GM19467 (cell line): ENCODE measurements around the gene DNMBP.
A peak's percentile ranks its signal among the peaks of the same experiment; 100 is the strongest.

Experiments
- ATAC-seq: cut with Tn5 transposase; IDR thresholded peaks from one replicate; pipeline ENCODE4 v1.9.1; 2021; ENCODE audit warnings: mild to moderate bottlenecking, moderate library complexity; ENCODE audit not compliant: unreplicated experiment

The DNMBP gene, protein sequence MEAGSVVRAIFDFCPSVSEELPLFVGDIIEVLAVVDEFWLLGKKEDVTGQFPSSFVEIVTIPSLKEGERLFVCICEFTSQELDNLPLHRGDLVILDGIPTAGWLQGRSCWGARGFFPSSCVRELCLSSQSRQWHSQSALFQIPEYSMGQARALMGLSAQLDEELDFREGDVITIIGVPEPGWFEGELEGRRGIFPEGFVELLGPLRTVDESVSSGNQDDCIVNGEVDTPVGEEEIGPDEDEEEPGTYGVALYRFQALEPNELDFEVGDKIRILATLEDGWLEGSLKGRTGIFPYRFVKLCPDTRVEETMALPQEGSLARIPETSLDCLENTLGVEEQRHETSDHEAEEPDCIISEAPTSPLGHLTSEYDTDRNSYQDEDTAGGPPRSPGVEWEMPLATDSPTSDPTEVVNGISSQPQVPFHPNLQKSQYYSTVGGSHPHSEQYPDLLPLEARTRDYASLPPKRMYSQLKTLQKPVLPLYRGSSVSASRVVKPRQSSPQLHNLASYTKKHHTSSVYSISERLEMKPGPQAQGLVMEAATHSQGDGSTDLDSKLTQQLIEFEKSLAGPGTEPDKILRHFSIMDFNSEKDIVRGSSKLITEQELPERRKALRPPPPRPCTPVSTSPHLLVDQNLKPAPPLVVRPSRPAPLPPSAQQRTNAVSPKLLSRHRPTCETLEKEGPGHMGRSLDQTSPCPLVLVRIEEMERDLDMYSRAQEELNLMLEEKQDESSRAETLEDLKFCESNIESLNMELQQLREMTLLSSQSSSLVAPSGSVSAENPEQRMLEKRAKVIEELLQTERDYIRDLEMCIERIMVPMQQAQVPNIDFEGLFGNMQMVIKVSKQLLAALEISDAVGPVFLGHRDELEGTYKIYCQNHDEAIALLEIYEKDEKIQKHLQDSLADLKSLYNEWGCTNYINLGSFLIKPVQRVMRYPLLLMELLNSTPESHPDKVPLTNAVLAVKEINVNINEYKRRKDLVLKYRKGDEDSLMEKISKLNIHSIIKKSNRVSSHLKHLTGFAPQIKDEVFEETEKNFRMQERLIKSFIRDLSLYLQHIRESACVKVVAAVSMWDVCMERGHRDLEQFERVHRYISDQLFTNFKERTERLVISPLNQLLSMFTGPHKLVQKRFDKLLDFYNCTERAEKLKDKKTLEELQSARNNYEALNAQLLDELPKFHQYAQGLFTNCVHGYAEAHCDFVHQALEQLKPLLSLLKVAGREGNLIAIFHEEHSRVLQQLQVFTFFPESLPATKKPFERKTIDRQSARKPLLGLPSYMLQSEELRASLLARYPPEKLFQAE (N-terminal part only)

DNA sequence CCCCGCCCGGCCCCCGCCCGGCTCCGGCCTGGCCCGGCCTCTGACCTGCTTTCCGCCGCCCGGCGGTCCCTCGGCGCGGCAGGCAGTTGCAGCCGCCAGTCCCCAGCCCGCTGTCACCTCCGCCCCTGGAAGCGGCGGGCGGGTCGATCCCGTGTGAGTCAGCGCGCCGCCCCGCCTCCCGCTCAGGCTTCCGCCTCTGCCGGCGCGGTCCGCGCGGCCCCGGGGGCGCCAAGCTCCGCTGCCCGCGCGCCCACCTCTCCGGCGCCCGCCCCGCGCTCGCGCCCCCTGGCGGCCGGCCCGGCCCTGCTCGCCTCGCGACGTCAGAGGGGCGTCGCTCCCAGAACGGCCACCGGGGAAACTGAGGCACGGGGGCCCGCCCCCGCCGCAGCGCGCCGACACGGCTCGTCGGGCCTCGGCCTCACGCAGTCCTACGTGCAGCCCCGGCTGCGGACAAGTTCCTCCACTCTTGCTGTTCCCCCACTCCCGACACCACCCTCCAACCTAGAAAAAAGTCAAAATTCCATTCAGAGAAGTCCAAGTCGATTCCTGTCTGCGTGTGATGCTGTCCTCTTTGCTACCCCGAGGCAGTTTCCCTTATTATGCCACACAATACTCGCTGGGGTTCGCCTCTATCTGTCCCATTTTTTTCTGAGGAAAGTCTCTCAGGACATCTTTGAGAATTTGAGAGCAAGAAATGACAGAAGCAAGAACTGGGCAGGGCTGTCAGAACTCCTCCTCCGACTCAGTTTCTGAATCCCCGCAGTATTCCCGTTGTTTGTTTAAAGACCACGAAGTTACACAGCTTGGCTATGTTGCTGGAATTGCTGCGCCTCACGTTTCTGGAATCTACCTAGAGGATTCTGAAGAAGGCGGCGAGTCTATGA, at the start of gene DNMBP:
TSS of gene DNMBP (minus strand) at position 155 of the 884 bp plus-strand sequence. CDS start 37,823 bp downstream, outside the sequence.
- ATAC-seq: peak; percentile 71

DNA sequence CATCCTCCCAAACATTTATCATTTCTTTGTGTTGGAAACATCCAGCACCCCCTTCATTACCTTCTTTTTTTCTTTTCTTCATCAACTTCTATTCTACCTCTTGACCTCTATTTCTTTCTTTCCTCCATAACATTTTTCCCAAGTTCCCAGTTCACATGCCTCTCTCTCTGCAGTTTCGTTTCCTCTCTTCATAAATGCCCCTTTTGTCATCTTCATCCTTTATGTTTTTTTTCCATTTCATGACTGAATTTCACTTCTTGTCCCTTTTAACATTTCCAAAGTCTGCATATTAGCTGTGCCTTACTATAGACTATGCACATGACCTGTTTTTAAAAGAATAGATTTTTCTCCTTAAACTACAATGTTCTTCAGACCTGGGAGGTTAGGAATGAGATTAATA, 48.2 kb upstream of the DNMBP start:
- no peak for ATAC-seq

DNA sequence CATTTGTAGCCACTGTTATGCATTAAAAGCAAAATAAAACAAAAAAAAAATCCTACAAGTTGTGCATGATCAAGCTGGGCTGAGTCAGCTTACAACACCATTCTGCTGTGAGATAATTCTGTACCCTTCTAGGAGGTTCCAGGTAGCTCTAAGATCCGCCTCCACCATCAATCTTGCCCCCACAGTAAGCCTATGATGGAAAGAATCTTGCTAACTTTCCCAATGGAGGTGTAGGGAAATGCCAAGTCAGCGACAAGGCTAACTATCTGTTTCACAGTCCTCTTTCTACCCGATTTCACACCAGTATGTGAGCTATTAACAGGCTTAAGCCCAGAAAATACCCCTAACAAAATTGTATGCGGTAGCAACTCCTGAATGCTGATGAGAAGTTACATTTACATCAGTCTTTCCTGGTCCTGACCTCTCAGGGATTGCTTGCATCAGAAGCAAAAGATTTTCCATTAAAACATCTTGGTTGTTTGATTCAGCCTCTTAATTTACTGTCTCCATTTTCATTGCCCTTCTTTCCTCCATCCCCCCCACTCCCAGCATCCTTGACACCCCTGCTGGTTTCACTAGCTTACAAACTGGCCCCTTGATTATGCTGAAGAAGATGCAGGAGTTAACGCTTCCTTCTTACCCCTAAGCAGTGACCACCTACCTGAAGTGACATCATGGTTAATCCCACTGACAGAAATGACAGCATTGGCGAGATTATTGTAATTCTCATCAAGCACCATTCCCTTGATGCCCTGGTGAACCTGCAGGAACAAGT, 44.1 kb upstream of the DNMBP start:
- ATAC-seq: no peak

DNA sequence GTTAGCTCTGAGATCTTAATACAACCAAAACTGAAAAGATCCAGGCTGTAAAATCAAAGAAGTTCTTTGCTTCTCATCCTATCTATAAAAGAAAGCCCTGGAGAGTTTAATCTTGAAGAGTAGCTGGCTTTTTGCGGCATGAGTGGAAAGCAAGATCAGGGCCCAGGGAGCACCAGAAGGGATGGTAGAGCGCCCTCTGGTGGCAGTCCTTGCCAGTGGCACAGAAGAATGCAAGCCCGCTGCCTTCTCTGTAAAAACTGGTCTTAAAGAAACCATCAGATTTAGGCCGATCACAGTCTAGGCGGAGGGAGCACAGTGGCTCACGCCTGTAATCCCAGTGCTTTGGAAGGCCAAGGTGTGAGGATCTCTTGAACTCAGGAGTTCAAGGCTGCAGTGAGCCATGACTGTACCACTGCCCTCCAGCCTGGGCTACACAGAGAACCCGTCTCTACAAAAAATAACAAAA, 36.3 kb upstream of the DNMBP start:
- no peak for ATAC-seq

DNA sequence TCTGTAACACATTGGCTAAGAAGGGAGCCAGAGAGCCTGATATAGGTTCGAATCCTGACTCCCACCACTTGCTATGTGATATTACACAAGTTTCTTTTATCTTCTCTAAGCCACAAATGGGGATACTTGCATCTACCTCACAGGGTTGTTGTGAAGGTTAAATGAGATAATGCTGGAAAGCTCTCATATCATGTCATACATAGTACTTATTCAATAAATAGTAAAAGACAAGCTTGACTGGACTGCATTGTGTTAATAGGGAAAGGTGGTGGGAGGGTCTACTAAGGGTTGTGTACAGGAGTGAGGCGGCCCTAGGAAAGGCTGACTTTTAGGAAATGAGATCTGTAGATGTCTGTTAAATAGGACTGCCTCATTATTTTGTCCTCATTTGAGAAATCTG, 35.8 kb upstream of the DNMBP start:
- ATAC-seq: no peak

DNA sequence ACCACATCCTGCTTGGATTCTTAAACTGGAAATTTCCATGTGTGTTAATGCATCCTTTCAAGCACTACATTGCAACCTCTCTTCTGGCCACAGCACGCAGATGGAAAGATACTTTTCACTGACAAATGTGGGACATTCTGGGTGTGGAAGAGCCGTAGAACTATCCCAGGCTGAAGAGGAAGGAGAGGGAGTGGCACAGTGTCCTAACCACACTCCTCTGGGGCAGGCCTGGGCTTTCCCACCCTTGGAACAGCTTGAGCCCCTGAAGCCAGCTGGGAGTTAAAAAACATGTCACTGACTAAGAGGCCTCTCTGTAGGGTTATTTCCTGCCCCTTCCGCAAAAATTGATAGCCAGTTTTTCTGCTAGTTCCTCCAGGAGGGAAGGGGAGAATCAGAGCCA, 34.0 kb upstream of the DNMBP start:
- ATAC-seq: no peak

DNA sequence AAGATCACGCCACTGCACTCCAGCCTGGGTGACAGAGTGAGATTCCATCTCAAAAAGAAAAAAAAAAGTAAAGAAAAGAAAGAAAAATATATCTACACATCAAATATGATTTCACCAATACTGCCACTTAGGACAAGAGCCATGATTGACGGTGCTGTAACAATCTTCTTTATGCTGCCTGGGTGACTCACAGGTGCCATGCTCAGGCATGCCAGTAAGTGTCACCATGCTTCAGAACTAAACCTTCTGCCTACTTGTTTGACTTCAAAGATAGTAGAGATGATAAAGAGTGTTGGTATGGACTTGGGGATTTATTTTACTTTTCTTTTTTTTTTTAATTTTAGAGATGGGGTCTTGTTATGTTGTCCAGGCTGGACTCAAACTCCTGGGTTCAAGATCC, 33.6 kb upstream of the DNMBP start:
- no peak for ATAC-seq

DNA sequence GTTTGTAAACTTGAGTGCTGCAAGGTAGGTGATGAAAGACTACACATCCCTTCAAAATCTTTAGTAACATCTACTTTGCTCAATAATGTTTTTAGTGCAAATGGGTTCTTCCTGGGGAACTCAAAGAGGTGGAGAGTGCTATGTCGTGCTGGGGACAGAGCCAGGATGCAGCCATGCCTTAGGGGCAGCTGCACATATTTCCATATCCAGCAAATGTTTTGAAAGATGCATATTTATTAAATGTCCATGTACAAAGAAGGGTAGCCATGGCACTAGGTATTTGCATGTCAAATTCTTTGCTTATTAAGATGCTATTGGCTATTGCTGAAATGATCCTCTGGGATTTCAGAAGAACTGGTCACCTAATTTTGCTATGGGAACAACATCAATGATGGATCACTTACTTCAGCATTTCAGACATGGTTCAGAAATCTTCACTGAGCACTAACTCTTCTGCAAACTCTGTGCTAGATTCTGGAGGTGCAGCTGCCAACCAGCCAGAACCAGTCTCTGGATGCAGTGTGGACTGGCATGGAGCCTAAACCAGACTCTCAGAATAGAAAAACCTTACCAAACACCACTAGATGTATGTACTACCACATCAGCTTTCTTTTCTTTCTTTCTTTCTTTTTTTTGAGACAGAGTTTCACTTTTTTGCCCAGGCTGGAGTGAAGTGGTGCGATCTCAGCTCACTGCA, 31.7 kb upstream of the DNMBP start:
- ATAC-seq: no peak

DNA sequence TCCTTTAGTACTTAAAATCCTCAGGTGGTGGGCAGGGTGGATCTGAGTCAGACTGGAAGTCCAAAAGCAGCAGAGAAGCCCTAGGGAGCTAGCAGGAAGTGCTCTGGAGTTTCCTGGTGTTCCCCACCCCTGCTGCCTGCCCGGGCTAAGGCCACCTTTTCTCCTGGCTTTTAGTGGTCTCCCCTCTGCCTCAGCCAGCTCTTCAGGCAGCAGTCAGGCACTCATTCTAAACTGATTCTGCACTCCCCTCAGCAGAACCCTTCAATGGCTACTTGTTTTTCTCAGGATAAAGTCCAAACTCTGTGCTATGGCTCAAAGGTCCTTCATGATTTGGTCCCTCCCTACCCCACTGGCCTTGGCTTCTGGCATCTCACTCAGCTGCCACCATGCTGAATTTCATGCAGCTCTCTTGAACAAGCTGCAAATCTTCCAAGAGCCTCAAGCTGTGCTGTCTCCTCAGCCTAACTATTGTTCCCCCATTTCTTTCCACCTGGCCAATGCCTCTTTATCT, 28.9 kb upstream of the DNMBP start:
- ATAC-seq: no peak

DNA sequence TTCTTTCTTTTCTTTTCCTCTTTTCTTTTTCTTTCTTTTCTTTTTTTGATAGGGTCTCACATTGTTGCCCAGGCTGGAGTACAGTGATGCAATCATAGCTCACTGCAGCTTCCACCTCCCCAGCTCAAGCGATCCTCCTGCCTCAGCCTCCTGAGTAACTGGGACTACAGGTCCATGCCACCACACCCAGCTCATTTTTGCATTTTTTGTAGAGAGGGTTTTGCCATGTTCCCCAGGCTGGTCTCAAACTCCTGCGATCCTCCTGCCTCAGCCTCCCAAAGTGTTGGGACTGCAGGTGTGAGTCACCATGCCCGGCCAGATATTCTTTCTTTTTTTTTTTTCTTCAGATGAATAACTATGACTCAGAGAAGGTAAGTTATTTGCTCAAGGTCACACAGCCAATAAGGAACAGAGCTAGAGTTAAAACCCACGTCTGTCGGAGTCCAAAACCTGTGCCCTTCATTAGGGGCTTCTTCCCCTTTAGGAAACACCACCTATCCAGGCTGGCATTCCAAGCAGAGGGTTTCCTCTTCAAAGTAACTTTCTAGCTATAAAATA, 28.1 kb upstream of the DNMBP start:
- ATAC-seq: no peak

DNA sequence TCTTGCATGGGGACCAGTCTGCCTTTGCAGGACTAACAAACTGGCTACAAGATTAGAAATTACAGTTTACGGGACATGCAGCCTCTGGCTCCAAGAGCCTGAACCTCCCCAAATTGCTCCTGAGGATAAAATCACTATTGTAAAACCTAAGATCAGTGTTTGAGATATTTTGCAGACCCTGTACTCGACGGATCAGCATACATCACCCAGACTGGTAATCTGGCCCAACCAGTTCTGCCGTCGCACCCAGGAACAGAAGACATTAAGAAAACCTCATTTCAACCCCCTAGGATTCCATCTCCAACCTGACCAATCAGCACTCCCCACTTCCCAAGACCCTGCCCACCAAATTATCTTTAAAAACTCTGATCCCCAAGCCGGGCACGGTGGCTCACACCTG, 27.1 kb upstream of the DNMBP start:
- no peak for ATAC-seq

DNA sequence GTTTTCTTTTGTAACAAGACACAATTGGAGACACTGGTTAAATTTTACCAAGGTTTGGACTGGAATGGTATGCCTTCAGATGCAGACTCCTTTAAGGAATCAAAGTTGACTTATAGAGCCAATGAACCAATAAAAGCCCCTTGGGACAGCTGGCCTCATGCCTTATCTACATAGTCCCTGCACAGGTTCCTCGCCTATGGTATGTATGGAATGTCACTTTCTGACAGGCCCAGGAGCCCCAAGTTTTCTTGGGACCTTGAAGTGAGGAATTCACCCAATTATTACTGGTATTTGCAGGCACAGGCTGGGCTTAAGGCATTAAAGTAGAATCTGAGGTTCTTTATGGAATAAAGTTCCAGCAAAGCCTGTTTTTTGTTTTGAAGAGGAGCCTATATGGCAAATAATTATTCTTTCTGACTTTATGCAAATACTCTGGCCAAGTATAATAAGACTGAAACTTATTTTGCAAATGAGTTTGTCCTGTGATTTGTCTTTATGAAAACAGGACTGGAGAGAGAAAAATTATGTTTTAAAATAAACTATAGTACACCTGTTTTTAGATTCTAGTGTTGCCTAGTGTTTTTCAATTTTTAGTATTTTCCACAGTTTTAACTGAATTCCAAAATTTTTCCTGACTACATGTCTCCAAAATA, 24.1 kb upstream of the DNMBP start:
- no peak for ATAC-seq

DNA sequence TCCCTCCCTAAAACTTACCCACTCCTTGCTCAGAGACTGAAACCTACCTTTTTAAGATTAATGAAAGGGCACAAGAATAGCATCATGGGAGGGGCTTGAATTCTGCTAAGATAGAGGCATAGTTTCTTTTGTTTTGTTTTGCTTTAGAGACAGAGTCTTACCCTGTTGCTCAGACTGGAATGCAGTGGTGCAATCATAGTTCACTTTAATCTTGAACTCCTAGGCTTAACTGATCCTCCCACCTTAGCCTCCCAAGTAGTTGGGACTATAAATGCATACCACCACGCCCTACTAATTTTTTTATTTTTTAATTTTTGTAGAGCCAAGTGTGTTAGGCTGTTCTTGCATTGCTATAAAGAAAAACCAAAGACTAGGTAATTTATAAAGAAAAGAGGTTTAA, 17.7 kb upstream of the DNMBP start:
- ATAC-seq: no peak

DNA sequence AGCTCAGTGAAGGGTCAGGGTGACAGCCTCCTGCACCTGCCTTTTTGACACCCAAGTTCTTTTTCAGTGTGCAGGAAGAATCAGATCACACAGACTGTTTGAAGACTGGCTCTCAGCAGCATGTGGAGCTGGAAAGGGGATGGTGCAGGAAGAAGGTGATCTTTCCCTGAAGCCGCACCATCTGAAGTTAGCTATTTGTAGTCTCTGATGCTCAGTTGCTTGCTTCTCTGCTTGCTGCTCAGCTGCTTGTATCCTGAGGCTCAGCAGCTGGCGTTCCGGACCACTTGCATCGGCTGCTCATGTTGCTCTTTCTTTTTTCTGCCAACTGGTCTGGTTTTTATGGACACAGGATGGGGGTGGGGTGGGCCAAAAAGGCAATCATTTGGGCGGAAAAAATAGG, 15.8 kb upstream of the DNMBP start:
- no peak for ATAC-seq

DNA sequence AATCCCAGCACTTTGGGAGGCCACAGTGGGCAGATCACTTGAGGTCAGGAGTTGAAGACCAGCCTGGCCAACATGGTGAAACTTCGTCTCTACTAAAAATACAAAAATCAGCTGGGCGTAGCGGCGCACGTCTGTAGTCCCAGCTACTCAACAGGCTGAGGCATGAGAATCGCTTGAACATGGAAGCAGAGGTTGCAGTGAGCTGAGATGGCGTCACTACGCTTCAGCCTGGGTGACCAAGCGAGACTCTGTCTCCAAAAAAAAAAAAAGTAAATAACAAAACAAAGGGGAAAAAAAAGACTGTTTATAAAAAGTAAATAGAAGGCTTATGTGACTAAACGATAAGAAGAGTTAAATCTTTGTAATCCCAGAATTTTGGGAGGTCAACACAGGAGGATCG, 15.0 kb upstream of the DNMBP start:
- ATAC-seq: no peak

DNA sequence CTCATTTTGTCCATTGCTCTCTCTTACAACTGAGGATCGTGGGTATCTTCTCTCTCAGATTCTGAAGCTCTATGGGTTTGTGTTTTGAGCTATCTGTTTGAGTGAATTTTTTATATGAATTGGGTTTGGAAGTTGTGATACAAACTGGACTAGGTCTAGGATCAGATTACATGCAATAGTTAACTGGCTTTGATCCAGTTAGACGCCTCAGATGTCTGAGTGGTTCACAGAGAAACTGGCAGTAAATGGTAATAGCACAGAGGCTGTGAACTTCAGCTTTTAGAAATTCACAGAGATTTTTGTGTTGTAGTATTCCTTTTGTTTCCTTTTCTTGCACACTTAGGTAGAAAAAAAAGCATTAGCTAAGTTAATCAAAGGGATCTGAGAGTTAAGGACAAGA, 12.7 kb upstream of the DNMBP start:
- no peak for ATAC-seq

DNA sequence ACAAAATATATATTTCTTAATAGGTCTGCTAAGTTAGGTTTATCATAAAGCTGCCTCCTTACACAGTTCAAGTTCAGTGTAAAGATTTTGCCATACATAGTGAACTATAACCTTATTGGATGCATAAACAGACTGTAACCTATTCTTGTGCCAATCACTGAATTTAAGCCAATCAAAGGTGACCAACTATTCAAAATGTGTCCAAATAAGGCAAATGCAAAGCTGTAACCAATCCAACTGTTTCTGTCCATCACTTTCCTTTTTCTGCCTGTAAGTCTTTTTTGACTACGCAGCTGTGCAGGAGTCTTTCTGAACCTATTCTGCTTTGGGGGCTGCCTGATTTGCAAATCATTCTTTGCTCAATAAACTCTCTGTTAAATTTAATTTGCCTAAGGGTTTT, 11.6 kb upstream of the DNMBP start:
- ATAC-seq: no peak

DNA sequence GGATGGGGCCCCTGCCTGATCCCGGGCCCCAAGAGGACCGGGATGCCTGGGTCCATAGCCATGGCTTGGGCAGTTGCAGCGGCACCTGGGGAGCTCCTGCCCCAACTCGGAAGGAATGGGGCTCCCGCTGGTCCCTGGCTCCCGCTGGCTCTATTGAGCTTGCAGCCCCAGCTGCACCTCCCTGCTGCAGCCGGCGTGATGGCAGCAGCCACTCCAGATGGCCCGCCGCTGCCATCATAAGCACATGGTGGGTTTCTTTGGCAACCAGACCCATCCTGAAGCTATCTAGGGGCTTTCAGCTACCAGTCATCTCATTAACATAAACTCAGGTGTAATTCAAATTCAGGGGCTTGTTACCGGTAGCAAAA, 11.1 kb upstream of the DNMBP start:
- ATAC-seq: no peak
